ENCODE measurements around the gene C2orf68. TPM values are rescaled to one million over a fixed set of nuclear protein-coding genes. Genes with fewer than 3 reads are reported as not detected.

The C2orf68 gene
- total RNA-seq, 4 donors from 2014 or later, result 9.1 to 25.7 (median 16.7) TPM

GRCh38 chr2:85597241-85597640 lies 14.6 kb downstream of the C2orf68 start:
- no peaks in the 10 kb centered on the region for H3K9me3 ChIP-seq
- no peak for DNase-seq (ENCODE audit: extremely low spot score)
- no peaks in the 10 kb centered on the region for H3K27me3 ChIP-seq
- peaks cover 15 to 53% (median 48%) of the 10 kb centered on the region in 4 donors for H3K36me3 ChIP-seq
- H3K27ac ChIP-seq (replicated peaks in 1 of 4), result peak overlapping the region in 2 of 4 donors; percentile 88 to 90
- no peak for TF ChIP-seq POLR2AphosphoS5 (IDR thresholded peaks at IDR 0.05)
- TF ChIP-seq, protein P1, sequence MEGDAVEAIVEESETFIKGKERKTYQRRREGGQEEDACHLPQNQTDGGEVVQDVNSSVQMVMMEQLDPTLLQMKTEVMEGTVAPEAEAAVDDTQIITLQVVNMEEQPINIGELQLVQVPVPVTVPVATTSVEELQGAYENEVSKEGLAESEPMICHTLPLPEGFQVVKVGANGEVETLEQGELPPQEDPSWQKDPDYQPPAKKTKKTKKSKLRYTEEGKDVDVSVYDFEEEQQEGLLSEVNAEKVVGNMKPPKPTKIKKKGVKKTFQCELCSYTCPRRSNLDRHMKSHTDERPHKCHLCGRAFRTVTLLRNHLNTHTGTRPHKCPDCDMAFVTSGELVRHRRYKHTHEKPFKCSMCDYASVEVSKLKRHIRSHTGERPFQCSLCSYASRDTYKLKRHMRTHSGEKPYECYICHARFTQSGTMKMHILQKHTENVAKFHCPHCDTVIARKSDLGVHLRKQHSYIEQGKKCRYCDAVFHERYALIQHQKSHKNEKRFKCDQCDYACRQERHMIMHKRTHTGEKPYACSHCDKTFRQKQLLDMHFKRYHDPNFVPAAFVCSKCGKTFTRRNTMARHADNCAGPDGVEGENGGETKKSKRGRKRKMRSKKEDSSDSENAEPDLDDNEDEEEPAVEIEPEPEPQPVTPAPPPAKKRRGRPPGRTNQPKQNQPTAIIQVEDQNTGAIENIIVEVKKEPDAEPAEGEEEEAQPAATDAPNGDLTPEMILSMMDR (IDR thresholded peaks at IDR 0.05), result no peak
- TF ChIP-seq EP300 (IDR thresholded peaks at IDR 0.05), result no peak
- TF ChIP-seq POLR2A (IDR thresholded peaks at IDR 0.05; ENCODE audit: low read depth), result no peak
- intact Hi-C loops (cut with DNase I), result loop anchor here (5.0 kb wide), 1 partner anchor 35 kb away; the partner anchor contains the start of gene GGCX
- WGBS, result 70% methylated on average over 5 of the region's 5 CpGs
- H3K4me1 ChIP-seq, result peaks cover 36 to 62% (median 52%) of the 10 kb centered on the region in 4 donors
- no peak overlapping the region for H3K4me3 ChIP-seq

DNA sequence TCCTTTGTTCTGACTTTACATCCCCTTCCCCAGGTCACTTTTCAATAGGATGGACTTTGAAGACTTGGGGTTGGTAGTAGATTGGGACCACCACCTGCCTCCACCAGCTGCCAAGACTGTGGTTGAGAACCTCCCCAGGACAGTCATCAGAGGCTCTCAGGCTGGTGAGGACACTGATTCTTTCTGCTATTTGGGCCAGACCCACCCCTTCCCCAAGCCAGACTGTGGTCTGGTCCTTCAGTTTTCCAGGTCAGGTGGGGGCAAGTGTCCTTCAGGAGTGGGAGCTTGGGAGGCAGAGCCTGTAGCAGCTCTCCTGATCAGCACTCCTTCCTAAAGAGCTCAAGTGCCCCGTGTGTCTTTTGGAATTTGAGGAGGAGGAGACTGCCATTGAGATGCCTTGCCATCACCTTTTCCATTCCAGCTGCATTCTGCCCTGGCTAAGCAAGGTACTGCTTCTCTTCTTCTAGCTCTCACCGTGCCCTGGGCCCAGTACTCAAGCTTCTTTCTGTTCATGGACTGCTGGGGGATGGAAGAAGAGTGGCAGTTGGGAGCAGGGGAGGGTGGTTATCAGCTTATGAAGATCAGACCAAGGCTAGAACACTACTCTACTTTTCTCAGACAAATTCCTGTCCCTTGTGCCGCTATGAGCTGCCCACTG lies 15.3 kb downstream of the C2orf68 start:
- TF ChIP-seq EP300 (IDR thresholded peaks at IDR 0.05) (no peak), POLR2A (IDR thresholded peaks at IDR 0.05; ENCODE audit: low read depth) (no peak), POLR2AphosphoS5 (IDR thresholded peaks at IDR 0.05) (no peak)
- TF ChIP-seq, protein P1 (IDR thresholded peaks at IDR 0.05), result no peak
- Histone ChIP-seq H3K27me3 (no peaks in the 10 kb centered on the region), H3K4me3 (peak overlapping the region; percentile 65 to 94 (median 80)), H3K9me3 (no peaks in the 10 kb centered on the region), H3K36me3 (peaks cover 15 to 53% (median 48%) of the 10 kb centered on the region in 4 donors), H3K27ac (replicated peaks in 1 of 4) (peak overlapping the region; percentile 88 to 97 (median 90)), H3K4me1 (peaks cover 40 to 60% (median 53%) of the 10 kb centered on the region in 4 donors)
- 94% methylated on average over 2 of the region's 3 CpGs for WGBS
- no peak for DNase-seq (ENCODE audit: extremely low spot score)
- intact Hi-C loops (cut with DNase I), result loop anchor here (5.0 kb wide), 1 partner anchor 34 kb away; the partner anchor contains the start of gene GGCX

DNA sequence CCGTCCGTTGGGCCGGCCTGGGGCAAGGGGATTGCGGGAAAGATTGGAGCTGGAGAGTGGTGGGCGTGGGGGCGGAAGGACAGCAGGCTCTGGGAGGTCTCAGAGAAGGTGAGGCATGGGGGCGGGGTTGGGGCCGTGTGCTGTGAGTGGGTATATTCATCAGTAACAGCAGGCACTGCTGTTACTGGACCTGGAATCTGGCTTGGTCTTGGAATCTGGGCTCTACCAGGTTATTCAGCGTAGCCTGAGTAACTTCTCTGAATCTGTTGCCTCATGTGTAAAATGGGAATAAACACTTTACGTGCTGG lies 15.9 kb downstream of the C2orf68 start:
- peaks cover 15 to 51% (median 46%) of the 10 kb centered on the region in 4 donors for H3K36me3 ChIP-seq
- WGBS, result 4% methylated on average over 10 of the region's 10 CpGs
- intact Hi-C loops (cut with DNase I), result loop anchor here (5.0 kb wide), 1 partner anchor 34 kb away; the partner anchor contains the start of gene GGCX

GRCh38 chr2:85595301-85596025 lies 16.4 kb downstream of the C2orf68 start, which contains the start of gene RNF181:
RNF181 (plus strand) TSS chr2:85595745; CDS start chr2:85595764, 19 bp downstream.
- Histone ChIP-seq H3K27me3 (no peaks in the 10 kb centered on the region), H3K9me3 (no peaks in the 10 kb centered on the region), H3K27ac (replicated peaks in 1 of 4) (peak within 1 kb of the TSS; percentile 88 to 97 (median 90)), H3K4me1 (peaks cover 44 to 61% (median 53%) of the 10 kb centered on the region in 4 donors), H3K4me3 (peak within 1 kb of the TSS; percentile 65 to 94 (median 80)), H3K36me3 (peaks cover 15 to 46% (median 41%) of the 10 kb centered on the region in 4 donors)
- TF ChIP-seq POLR2AphosphoS5 (IDR thresholded peaks at IDR 0.05) (peak; percentile 87 to 97), EP300 (IDR thresholded peaks at IDR 0.05) (no peak), POLR2A (IDR thresholded peaks at IDR 0.05; ENCODE audit: low read depth) (peak; percentile 80)
- TF ChIP-seq, protein P1 (IDR thresholded peaks at IDR 0.05), result no peak
- DNase-seq (ENCODE audit: extremely low spot score), result peak; percentile 99
- WGBS, result under 1% methylated on average over 29 of the region's 47 CpGs
- intact Hi-C loops (cut with DNase I), result loop anchor here (5.0 kb wide), 1 partner anchor 33 kb away; the partner anchor contains the start of gene GGCX

More for the DNA sequence above, 15.9 kb downstream of the C2orf68 start:
- Histone ChIP-seq H3K27me3 (no peaks in the 10 kb centered on the region), H3K4me1 (peaks cover 40 to 60% (median 53%) of the 10 kb centered on the region in 4 donors), H3K27ac (replicated peaks in 1 of 4) (peak overlapping the region; percentile 88 to 97 (median 90)), H3K9me3 (no peaks in the 10 kb centered on the region), H3K4me3 (peak overlapping the region; percentile 65 to 94 (median 80))
- no peak for DNase-seq (ENCODE audit: extremely low spot score)
- TF ChIP-seq POLR2AphosphoS5 (IDR thresholded peaks at IDR 0.05) (no peak), EP300 (IDR thresholded peaks at IDR 0.05) (no peak), POLR2A (IDR thresholded peaks at IDR 0.05; ENCODE audit: low read depth) (no peak)
- TF ChIP-seq, protein P1 (IDR thresholded peaks at IDR 0.05), result no peak
